COR-L47 (cell line): Measurements from ENCODE around the gene OSBPL3.
"Not testable (repeated sequence)": the region's sequence is repeated elsewhere in the genome, so short reads cannot be mapped to it uniquely, and the experiment has no call there.

Source experiments
- DNase-seq: peaks from one replicate; lab custom pipeline; 2025; lab: John Stamatoyannopoulos, UW

OSBPL3 gene

GRCh38 chr7:24794751-24795406 lies 185.1 kb downstream of the OSBPL3 start:
- DNase-seq: not testable (repeated sequence)

- DNase-seq: no peak
Measured at GRCh38 chr7:24793982-24794648, 185.9 kb downstream of the OSBPL3 start.

- no peak for DNase-seq
Measured at GRCh38 chr7:24788961-24789576, 190.9 kb downstream of the OSBPL3 start.

- no peak for DNase-seq
Measured at GRCh38 chr7:24788075-24788474, 191.9 kb downstream of the OSBPL3 start.

- DNase-seq: no peak
Measured at GRCh38 chr7:24786941-24787340, 193.0 kb downstream of the OSBPL3 start.

- no peak for DNase-seq
Measured at GRCh38 chr7:24786306-24786705, 193.7 kb downstream of the OSBPL3 start.

GRCh38 chr7:24784277-24784676 lies 195.7 kb downstream of the OSBPL3 start:
- DNase-seq: no peak

- no peak for DNase-seq
Measured at GRCh38 chr7:24783698-24784097, 196.3 kb downstream of the OSBPL3 start.

- DNase-seq: no peak
Measured at GRCh38 chr7:24781106-24781505, 198.9 kb downstream of the OSBPL3 start.

GRCh38 chr7:24779283-24779655 lies 200.7 kb downstream of the OSBPL3 start:
- no peak for DNase-seq

GRCh38 chr7:24778543-24779282 lies 201.3 kb downstream of the OSBPL3 start:
- no peak for DNase-seq

GRCh38 chr7:24777806-24778205 lies 202.2 kb downstream of the OSBPL3 start:
- DNase-seq: no peak

GRCh38 chr7:24773646-24774045 lies 206.3 kb downstream of the OSBPL3 start:
- DNase-seq: no peak

GRCh38 chr7:24769851-24770250 lies 210.1 kb downstream of the OSBPL3 start:
- DNase-seq: no peak

- no peak for DNase-seq
Measured at GRCh38 chr7:24769014-24769830, 210.8 kb downstream of the OSBPL3 start.

GRCh38 chr7:24767878-24768569 lies 212.0 kb downstream of the OSBPL3 start:
- no peak for DNase-seq

GRCh38 chr7:24764972-24765744 lies 214.8 kb downstream of the OSBPL3 start:
- no peak for DNase-seq

- DNase-seq: peak; percentile 1
Measured at GRCh38 chr7:24764011-24764410, 216.0 kb downstream of the OSBPL3 start.

GRCh38 chr7:24763303-24763901 lies 216.6 kb downstream of the OSBPL3 start:
- no peak for DNase-seq

GRCh38 chr7:24762771-24763170 lies 217.2 kb downstream of the OSBPL3 start:
- no peak for DNase-seq
